HG03565 (cell line): Measurements from ENCODE around the gene NFIX.

Experiments
- ATAC-seq: cut with Tn5 transposase; IDR thresholded peaks from one replicate; pipeline ENCODE4 v1.9.1; 2021; ENCODE audit warnings: mild to moderate bottlenecking, moderate library complexity; ENCODE audit not compliant: unreplicated experiment

The NFIX gene

DNA sequence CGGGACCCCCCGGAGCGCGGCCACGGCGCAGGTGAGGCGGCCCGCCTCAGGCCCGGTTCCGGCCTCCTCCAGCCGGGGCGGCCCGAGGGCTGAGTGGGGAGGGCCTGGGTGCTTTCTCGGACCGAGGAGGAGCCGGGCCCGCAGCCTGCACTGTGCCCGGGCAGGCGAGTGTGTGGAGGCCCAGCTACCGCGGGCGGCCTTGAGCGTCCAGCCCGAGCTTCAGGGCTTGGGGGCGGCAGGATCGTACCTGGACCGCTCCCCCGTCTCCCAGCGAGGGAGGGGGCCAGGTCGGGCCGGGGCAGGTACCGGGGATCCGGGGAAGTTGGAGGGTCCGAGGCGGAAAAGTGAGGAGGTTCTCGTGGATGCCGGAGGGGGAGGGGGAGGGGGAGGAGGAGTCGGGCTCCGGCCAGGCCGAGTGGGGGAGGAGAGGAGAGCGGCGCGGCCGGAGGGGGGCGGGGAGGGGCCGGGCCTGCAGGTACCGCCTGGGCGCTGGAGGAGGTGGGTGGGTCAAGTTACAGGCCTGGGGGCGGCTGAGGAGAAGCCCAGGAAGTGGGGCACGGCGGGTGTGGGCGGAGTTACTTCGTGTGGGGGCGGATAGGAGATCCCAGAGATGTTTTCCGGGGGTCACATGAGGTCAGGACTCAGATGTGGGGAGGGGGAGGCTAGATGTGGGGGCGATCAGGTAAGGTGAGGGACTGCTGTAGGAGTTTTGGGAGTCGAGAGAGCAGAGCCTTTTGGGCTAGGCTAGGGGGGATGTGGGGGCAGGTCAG is 123.3 kb downstream of the NFIX start:
- ATAC-seq, result no peak

DNA sequence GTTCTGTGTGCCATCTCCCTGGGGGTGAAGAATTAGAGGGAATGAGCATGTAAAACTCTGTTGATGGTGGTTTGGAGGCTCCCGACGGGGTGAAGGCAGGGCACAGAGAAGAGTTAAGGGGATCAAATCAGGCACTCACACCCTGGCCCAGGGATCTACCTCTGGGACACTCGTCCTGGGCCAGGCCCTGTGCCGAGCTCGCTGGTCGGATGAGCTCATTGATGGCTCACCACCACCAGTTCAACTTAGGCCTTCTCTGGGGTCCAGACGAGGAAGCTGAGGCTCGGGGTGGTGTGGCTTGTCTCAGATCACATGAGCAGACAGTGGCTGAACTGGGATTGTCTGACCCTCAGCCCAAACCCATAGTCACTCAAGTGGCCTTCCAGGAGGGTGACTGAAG is 124.4 kb downstream of the NFIX start:
- ATAC-seq, result no peak

DNA sequence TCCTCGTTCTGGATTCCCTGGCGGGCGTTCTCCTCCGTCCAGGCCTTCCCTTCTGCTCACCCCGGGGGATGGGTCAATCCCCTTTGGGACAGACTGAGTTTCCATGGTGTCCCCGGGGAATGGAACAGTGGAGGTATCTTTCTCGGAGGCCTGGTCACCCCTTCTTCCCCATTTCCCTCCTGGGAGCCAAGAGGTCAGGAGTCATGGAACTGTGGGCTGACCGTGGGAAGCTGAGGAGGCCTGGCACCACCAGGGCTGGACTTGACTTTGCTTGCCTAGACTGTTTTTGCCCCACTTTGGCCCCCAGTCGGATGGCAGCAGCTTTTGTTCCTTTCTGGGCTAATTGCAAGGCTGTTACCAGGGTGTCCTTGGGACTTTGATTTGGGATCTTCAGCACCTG is 124.8 kb downstream of the NFIX start:
- ATAC-seq, result no peak

DNA sequence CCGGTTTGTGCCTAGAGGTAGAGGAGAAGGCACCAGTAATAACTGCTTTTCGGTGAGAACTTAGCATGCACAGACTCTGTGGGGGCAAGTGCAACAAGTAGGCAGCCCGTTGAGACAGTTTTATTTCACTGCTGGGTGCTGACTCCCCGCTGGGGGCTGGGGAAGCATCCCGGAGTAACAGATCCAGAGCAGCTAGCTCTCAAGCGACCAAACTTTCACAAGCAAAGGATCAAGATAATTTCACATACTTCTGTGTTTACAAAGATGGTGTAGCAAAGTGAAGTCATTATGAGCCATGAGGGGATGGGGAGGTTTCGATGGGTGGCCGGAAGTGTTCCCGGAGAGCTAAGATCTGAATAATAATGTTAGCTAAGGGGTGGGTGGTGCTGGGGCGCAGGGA is 125.5 kb downstream of the NFIX start:
- no peak for ATAC-seq

DNA sequence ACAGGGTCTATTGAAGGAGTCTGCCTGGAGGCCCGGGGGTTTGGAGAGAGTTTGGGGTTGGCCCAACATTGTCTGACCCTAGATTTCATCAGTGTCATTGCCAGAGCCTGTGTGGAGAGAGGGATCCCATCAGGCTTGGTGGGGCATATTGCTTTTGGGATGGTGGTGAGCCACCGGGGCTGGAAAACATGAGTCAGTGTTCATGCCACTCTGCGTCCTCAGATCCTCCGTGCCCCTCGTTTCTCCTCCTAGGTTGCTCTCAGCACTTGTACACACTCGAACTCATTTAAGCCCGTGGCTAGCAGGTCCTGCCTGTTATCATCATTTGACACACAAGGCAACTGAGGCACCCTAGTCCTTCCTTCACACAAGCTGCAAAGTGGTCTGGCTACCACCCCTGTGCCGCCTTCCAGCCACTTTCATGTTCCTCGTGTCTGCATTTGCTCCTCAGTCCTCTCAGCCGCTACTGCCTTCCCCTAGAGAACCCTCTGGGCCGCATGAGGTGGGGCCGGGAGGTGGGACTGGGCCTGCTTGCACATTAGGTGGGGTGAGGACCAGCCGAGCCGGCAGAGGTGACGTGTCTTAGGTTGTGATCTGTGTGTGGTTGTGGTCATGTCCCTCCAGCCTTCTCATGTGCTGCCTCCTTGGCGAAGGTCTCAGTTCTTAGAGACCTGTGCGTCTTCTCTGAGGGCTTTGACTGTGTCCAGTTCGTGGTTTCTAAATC is 126.4 kb downstream of the NFIX start:
- ATAC-seq, result no peak

DNA sequence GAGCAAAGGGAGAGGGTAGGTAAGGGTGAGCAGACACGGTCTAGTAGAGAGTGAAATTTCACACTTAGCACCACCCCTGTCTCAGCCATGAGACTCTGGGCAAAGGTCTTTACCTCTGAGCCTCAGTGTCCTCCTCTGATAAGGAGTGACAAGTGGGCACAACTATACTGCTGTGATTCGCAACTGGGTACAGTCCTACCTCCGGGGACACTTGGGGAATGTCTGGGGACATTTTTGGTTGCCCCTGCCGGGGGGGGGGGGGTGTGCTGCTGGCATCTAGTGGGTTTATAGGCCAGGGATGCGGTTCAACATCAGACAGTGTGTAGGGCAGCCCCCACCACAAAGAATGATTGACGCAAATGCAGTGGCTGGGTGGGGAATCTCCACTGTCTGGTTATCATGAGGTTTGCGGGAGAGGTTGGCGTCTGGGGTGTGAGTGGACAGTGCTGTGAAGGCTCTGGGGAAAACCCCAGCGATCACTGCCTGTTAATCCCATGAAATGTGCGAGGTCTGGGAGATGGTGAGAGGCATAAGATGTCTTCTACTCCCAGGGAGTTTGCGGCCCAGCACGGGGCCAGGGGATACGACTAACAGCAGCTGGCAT is 127.1 kb downstream of the NFIX start:
- no peak for ATAC-seq

DNA sequence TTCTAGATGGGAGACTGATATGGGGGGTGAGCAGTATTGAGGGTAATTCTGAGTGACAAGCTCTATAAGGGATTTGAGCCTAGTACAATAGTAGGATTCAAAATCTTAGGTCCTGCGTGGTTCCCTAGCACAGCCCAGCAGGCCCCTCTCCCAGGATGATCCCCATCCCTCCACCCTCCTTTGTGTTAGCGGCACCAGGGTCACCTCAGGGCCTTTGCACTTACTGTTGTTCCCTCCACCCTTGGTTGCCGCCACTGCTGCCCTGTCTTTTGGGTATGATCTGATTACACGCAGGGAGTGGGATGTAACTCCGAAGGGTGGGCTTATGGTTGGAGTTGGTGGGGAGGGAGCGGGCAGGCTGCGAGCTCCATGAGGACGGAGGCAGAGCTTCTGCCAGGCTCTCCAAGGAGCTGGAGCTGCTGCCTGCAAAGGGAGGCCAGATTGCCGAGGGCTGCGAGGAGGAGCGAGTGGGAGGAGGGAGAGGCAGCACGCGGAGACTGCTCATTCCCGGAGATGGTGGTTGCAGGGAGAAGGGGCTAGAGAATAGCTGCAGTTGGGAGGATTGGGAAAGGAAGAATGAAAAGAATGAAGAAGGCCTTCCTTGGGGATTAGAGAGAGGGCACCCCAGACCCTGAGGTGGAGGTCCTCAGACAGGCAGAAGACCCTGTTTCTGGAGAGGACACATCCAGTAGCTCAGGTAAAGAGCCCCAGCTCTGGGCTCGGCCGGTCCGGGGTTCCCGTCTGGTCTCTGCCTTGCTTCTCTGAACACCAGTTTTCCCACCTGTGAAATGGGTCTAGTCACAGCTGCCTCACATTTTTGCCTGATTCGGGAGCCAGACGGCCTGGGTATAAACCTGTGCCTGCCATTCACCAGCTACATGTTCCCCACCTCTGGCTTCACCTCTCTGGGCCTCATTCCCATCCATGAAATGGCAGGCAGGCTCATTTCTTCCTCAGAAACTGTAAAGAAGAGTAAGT is 128.0 kb downstream of the NFIX start:
- ATAC-seq, result no peak

DNA sequence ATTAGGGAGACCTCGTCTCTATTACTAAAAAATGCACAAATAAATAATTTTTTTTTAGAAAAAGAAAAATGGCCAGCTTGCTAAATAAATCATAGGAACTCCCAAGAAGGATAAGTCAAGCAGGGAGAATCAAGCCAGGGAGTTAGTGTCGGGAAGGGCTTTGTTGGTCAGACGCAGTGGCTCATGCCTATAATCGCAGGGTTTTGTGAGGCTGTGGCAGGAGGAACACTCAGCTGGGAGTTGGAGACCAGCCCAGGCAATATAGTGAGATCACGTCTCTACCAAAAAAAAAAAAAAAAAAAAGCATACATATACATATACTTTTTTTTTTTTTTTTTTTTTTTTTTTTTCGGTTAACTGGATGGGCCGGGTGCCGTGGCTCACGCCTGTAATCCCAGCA is 131.8 kb downstream of the NFIX start:
- ATAC-seq, result no peak

DNA sequence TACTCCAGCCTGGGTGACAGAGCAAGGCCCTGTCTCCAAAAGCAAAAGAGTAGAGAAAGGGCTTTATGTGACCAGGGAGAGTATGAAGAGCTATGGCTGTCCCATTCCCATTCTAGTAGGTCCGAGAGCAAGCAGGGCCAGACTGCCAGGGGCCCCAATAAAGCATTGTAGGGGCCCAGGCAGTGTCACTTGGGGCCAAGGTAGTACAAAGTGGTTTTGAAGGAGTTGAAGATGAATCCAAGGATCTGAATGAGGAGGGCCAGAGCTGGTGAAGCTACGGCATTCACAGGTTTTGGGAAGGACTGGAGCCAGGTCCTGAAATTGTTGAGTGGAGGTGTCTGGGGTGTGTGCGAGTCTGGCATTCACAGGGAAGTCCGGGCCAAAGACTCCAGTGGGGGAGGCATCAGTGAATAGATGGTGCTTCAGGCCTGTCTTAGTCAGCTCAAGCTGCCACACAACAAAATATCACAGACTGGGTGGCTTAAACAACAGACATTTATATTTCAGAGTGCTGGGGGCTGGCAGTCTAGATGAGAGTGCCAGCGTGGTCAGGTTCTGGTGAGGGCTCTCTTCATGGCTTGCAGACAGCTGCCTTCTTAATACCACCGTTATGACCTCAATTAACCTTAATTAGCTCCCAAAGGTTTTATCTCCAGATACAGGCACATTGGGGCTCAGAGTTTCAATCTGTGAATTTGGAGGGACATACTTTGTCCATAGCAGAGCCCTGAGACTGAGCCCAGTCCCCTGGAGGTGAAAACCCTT is 132.7 kb downstream of the NFIX start:
- ATAC-seq, result no peak

DNA sequence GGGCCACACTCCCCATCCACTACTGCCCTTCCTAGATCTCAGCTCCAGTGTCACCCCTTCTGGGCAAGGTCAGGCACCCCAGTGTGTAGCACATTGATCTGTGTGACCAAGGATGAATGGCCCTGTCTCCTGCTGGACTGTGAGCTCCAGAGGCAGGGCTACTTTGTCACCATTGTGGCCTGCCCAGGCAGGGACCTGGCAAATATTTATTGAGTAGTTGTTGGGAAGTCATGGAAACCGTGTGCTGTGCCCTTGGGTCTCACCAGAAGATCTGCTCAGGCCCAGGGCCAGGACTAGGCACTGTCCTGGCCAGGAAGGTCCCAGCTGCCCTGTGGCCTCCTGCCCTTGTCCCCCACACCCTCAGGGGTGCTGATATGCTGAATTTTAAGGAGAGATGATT is 133.3 kb downstream of the NFIX start:
- ATAC-seq, result no peak

DNA sequence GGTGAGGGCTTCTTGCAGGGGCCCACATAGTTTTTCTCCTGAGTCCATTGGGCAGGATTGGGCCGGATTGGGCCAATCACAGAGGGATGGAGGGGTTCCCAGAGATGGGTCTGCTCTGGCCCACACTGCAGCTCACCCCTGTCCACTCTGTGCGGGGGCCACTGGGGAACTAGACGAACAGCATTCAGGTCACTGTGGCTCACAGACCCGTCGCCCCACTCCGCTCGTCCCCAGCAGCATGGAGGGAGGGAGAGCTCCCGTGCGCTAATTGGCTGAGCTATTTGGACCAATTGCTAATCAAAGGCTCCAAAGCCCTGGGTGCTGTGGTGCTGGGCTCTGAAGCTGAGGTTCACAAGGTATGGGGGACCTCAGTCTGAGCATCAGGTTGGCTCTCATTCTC is 134.1 kb downstream of the NFIX start:
- ATAC-seq, result no peak

DNA sequence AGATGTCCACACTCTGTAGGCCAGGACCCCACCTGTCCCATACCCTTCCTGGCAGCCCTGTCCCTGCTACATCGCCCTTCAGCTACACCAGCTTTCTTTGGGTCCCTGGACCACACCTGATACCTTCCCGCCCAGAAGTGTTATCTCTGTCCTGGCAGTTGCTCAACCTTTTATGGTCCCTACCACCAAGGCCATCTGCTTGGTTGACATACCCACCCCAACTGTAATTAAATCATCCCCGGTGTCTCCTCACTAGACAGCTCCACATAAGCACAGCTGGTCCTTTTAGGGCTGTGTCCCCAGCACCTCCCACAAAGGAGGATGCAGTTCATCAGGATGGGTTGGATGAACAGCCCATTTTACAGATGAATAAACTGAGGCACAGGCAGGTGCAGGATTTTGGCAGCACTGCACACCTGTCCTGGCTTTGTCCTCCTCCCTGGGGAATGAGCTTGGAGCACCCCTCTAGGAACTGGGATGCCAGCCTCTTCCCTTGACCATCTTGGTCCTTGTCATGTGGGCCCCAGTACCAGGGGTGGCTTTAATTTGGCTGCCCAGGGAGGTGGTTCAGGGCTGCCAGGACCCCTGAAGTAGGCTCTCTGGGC is 135.7 kb downstream of the NFIX start:
- no peak for ATAC-seq

DNA sequence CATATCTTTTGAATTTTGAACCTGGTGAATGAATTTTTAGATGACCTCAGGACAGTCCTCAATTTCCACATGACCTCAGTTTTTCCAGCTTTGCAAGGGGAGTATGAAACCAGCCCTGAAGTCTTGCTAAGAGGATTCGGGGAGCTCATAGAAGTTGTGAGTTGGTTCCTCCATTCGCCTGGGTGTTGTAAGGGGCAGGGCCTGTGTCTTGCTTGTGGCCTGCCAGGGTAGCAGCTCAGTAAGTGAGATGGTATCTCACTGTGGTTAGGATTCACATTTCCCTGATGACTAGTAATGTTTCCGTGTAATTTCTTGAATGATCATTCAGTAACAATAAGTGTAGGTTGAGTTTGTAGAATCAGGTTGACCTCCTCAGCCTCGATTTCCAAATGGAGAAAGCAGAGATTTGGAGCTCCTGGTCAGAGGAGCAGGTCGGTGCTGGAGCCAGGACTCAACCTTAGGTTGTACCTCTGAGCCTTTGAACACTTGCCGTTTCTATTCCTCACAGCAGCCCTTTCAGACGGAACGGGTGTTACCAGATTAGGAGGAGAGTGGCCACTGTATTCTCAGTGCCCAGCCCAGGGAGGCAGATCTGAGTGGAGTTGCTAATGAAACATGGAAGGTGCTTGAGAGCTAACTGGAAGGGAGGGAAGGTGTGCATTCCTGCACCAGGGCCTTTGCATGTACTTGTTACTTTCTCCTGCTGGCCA is 137.4 kb downstream of the NFIX start:
- ATAC-seq, result no peak

DNA sequence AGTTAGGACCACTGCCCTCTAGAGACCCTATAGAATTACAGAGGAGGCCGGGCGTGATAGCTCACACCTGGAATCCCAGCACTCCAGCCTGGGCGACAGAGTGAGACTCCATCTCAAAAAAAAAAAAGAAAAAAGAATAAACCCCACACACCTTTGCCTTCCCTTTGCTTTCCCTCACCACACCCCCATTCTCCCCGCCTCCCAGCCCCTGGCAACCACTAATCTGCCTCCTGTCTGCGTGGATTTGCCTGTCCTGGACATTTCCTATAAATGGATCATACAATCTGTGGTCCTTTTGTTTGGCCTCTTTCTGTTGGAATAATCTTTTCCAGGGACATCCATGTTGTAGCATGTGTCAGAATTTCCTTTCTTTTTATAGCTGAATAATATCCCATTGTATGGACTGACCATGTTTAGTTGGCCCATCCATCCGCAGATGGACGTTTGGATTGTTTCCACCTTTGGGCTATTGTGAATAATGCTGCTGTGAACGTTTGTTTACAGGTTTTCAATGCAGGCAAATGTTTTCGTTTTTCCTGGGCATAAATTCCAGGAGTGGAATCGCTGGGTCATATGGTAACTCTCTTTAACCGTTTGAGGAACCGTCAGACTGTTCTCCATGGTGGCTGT is 138.1 kb downstream of the NFIX start:
- ATAC-seq, result no peak

DNA sequence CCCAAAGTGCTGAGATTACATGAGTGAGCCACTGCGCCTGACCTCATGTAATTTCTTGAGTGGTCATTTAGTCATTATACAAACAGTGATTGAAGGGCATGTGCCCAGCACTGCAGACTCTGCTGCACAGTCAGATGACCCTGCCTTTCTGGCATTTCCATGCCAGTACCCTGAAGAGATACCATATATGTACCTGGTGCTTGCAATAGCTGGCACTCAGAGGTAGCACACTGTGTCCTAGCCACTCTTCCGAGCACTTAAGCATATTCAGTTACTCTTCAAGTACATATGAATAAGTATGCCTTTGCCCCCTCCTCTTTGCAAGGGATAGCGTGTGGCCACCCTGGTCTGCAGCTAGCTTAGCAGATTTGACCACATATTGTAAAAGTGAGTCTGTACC is 139.4 kb downstream of the NFIX start:
- no peak for ATAC-seq

DNA sequence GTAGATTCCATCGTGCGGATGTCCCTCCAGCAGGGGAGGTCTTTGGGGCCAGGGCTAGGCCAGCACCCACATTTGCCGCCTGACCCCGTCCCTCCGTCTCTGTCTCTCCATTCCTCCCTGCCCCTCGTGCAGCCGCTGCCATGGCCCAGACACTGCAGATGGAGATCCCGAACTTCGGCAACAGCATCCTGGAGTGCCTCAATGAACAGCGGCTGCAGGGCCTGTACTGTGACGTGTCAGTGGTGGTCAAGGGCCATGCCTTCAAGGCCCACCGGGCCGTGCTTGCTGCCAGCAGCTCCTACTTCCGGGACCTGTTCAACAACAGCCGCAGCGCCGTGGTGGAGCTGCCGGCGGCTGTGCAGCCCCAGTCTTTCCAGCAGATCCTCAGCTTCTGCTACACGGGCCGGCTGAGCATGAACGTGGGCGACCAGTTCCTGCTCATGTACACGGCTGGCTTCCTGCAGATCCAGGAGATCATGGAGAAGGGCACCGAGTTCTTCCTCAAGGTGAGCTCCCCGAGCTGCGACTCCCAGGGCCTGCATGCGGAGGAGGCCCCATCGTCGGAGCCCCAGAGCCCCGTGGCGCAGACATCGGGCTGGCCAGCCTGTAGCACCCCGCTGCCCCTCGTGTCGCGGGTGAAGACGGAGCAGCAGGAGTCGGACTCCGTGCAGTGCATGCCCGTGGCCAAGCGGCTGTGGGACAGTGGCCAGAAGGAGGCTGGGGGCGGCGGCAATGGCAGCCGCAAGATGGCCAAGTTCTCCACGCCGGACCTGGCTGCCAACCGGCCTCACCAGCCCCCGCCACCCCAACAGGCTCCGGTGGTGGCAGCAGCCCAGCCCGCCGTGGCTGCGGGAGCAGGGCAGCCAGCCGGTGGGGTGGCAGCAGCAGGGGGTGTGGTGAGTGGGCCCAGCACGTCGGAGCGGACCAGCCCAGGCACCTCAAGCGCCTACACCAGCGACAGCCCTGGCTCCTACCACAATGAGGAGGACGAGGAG is 140.1 kb downstream of the NFIX start:
- ATAC-seq, result no peak

DNA sequence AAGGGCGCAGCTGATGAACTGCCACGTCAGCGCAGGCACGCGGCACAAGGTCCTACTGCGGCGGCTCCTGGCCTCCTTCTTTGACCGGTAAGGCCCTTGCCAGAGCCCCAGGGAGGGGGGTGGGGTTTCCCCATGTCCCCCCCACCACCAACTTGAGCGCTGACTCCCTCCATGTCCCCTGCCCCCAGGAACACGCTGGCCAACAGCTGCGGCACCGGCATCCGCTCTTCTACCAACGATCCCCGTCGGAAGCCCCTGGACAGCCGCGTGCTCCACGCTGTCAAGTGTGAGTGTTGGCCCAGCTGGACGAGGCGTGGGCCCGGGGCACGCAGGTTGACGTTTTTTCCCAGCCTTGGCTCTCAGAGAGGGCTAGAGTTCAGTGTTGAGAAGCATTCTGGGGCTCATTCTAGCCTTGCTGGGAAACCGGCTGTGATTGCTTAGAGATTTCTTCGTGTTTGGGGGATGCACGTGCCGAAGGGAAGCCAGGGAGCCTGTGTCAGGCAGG is 142.1 kb downstream of the NFIX start:
- ATAC-seq, result no peak
